AG08396 (cell line): ENCODE measurements around the gene BID.
"Not testable (repeated sequence)": the region's sequence is repeated elsewhere in the genome, so short reads cannot be mapped to it uniquely, and the experiment has no call there.

Experiments used
- DNase-seq: peaks from one replicate; pipeline ENCODE4 v3.0.0; 2012; ENCODE audit warnings: low spot score, mixed read lengths

BID gene

DNA sequence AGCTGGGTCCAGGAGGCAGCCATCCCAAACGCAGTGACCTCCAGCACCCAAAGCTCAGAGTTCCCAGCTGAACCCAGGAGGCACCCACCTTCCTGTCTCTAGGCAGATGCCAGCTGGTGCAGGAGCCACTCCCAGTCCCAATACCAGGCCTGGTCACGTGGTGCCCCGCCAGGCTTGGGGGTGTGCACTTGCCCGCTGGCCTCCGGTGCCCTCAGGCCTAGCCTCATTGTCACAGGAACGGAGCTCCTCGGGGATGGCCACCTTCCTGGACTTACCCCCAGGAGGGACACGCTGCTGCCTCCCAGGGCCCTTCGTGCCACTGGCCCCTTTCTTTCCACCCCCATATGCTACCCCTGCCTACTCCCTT lies 4.6 kb downstream of the BID start:
- DNase-seq: no peak

DNA sequence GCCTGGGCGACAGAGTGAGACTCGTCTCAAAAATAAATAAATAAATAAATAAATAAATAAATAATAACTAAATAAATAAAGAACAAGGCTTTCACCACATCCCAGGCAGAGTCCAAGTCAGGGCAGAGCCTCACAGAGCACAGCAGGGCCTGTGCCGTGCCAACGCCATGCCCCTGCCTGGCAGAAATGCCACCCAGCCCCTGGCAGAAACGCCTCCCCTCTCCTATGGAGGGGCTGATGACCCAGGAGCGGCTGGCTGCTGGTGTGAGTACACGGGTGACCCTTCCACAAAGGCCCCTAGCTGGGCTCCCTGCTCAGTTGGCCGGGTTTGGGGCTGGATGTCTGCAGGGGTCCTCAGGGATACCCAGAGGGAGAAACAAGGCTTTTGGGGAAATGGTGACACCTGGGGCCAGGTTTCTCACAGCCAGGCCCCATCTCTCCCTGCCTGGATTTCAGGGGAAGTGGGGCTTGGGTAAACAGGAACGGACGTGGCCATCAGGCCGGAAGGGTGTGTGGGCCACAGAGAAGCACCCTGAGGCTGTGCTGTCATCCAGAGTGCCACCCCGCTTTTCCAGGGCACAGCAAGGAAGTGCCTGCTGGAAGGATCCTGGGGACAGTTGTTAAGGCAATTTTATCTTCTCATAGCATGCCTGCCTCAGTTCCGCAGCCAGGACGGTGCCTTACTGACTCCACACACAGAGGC lies 5.1 kb downstream of the BID start:
- no peak for DNase-seq

DNA sequence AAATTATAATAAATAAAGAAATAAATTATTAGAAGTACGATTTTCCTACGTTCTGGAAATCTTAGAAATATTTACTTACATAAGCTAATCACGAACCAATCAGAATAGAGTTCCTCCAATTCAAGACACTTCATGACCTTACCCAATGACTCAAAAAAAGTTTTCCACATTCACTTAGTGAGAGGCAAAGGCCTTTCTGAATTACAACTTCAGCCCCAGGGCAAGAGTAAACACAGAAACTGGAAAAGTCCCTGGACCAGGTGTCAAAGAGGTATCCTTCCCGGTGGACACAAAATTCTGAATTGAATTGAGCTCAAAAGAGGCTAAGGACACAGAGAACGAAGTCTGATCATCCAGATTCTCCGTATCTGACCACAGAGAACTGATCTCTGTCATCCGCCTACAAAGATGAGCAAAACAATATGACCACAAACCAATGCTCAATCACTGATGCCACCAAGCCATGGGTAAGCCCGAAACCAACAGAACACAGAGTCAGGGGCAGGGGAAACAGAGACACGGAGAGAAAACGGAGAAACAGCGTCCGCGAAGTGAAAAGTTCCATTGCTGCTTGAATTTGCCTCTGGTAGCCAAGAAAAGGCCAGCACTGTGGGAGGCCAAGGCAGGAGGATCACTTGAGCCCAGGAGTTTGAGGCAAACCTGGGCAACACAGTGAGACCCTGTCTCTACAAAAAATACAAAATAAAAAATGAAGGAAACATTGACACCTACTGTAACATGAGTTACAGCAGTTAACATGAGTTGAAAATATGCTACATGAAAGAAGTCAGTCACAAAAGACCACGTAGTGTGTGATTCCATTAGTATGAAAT lies 6.8 kb downstream of the BID start:
- DNase-seq: no peak

DNA sequence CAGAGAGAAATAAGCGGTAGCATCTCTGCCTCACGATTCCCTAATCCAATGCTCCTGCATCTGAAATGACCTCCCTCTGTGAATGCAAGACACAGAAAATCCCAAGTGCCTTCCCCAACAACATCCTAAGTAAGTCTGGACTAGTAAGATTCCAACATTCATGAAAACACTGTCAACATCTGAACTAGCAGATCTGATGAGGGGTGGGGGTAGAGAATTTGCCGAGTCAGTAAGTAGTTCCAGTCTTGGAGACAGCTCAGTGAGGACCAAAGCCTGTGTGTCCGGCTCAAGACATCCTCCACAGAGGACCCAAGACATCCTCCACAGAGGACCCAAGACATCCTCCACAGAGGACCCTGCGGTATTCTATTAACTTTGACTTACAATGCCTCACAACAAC lies 9.4 kb downstream of the BID start:
- not testable (repeated sequence) for DNase-seq

DNA sequence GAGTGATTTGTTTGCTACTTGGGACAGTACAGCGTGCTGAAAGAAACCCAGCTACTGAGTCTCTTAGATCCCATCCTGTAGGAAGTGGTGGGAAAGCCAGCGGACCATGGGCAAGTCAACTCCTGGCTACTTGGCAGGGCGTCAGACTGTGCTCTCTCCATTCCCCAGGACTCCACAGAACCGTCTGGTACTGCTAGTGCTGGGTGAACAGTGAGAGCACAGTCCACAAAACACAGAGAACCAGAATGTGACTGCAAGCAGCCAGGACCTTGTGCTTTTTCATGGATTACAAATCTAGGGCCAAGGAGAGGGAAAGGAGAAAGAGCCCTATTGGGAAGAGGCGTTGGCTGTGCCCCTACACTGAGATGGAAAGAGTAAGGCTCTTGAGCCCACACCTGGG lies 10.2 kb downstream of the BID start:
- DNase-seq: no peak

DNA sequence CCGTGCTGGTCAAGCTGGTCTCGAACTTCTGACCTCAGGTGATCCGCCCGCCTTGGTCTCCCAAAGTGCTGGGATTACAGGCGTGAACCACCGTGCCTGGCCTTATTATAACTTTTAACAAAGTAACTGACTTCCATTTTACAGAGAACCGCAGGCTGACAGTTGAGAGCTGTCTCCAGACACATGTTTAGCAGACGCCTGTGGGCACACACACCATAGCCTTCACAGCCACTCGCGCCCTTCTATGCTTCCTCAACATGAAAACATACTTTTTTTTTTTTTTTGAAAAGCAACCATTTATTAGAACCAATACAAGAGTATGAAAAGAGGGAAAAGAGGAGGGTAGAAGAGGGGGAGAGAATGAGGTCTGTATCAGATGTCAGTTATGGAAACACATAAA lies 10.8 kb downstream of the BID start:
- not testable (repeated sequence) for DNase-seq

DNA sequence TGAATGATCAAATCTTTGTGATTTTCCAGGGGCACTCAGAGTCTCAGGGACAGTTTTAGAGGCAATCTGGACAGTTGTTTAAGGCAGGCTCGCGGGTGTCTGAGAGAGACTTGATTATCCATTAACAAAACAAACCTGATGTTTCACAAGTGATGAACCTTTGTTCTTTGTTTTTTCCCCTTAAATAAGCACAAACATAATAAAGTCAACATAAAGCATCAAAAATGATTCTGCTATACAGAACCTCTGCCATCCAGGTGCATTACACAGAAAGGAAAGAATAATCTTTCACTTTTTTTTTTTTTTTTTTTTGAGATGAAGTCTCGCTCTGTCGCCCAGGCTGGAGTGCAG lies 13.2 kb downstream of the BID start:
- DNase-seq: no peak

DNA sequence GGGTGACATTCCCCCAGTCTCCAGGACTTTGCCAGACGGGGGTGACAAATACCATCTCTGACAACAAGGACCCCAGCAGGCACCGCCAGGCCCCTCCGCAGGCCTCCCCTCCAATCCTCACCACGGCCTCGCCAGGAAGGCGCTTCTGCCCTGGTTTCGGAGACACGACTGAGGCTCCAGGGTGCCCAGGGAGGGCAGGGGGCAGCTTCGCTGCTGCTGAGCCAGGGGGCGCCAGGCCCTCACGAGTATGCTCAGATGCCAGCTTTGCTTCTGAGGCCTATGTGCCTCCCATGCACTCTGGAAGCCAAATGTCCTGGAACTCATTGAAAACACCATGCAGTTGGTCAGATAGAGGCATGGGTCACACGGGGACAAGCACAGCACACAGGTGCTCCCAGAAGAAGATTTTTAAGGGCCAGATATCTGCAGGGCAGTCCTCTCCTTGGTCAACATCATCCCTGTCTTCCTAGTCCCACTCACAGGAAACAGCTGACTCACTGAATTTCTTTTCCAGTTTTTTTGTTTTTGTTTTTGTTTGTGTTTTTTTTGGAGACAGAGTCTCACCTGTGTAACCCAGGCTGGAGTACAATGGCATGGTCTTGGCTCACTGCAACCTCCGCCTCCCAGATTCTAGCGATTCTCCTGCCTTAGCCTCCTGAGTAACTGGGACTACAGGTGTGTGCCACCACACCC lies 19.9 kb downstream of the BID start:
- DNase-seq: no peak

DNA sequence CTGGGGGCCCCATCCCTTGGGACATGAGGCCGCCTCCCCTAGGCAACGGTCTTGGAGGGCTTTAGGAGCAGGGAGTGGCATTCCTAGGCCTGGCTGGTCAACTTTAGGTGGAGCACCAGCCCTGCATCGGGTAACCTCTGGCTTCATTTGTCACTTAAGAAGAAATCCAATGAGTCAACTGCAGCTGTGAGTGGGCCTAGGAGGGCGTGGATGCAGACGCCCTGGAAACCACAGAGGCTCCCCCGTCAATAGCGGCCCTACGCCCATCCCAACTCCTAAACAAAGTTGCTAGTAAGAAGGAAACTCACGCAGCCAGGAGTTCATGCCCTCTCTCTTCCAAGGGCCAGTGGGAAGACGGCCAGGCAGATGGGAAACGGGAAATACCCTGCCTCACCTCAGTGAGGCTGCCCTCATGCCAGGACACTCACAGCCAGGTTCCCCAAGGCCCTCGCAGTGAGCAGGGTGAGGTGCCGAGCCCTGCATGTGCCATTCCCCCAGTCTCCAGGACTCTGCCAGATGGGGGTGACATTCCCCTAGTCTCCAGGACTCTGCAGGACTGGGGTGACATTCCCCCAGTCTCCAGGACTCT lies 20.8 kb downstream of the BID start:
- no peak for DNase-seq

DNA sequence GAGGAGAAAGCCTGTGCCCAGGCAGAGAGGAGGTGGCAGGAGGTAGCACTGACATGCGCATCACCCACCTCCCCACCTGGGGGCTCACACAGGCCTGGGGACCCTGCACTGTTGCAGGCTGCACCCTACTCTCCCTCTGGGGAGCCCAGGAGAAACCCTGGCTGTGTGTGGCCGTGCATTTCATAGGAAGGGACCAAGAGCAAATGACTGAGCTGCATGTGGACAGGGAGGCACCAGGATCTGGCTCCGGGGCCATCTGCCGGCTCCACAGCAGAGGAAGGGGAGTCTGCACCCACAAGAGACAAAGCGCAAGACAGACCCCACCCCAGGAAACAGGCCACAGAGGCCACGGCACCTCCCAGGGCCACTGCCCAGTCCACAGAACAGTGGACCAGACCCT lies 22.7 kb downstream of the BID start:
- DNase-seq: no peak

DNA sequence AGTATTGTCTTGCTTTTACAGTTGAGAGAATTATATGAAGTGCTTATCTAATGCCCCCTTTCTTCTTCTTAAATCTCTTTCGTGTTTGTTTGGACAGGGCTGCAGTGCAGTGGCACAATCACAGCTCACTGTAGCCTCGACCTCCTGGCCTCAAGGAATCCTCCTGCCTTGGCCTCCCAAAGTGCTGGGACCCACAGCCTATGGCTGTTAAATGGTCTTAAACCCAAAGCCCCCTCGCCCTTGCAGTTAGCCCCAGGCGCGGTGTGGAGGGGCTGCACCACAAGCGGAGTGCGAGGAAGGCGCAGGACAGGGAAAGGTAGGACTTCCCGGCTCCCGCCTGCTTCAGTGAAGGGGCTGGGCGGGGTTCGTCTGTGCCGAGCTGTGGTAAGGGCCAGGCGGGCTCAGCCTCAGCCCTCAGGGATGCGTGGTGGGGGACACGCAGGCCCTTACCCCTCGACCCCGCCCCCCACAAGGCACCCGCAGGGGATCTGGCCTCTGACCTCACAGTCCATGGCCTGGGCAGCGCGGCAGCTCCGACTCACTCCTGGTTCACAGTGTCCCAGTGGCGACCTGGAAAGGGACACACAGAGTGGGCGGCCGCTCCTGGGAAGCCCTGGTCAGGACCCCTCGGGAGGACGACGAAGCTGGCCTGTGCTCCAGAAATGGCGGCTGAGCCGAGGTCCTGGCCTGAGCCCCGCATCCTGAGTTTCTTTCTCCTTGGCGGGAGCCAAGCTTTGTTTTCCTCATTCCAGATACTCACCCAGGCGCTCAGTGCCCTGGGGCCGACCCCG lies 24.5 kb downstream of the BID start:
- DNase-seq: no peak

DNA sequence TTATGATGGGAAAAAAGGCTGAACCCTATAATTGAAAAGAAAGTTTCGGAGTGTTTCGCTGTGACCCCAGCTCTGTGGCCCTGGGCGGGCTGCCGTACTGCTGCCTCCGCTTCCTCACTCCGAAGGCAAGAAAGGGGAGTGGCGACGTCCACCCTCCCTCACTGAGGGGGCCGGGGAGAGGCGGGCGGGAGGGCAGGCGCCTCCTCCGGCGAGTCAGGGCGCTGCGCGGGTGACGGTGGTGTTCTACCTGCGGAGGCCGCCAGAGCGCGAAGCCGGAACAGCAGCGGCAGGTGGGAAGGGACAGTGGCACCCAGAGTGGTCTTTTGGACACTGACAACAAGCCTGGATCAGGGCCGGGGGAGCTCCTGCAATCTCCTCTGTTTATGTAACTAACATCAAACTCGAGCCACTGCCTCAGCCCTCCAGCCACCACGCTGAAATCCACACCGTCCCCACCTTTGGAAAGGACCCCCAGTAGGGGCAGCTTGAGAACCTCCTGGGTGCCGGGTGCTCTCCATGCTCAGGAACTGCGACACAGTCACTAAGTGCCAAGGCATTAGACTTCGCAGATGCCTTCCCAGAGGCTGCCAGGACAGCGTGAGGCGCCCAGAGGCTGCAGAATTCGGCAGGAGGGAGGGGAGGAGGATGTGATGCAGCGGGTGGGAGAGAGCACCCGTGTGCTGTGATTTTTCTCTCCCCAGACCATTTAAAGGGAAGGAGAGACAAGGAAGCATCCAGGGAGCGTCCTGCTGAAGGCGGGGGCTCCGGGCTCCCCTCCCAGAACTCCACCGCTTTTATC lies 25.5 kb downstream of the BID start:
- no peak for DNase-seq

DNA sequence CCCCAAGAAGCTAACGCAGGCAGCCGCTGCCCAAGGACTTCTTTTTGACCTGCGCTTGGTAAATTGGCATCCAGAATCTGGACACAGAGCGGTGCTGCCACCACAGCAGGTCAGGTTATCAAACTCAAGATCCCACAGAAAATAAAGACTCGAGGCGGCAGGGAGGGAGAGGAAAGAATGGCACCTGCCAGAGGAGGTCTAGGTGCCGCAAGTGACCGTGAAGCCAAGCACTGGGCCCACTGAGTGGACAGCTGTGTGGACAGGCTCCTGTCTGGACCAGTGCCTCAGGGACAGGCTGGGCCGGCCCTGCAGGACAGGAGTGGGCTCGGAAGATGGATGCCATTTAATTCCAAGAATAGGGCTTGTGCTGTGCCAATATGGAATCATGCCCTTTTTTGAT lies 27.4 kb downstream of the BID start:
- no peak for DNase-seq

DNA sequence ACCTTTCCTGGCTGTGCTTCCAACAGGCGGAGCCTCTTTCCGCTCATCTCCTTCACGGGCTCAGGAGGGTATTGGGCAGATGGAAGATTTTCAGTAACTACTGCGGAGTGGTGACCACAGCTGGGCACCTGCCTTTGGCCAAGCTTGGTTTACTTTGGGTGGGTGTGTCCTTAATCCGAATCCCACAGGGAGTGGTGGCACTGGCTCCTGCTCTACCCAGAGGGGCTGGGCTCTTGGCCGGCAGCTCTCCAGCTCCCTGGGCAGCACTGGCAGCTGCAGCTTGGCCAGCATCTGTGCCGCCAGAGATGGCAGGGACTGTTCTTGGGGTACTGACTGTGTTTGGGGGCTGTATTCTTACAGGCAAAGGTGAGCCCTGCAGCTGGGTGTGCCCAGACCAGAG lies 29.8 kb downstream of the BID start:
- no peak for DNase-seq

DNA sequence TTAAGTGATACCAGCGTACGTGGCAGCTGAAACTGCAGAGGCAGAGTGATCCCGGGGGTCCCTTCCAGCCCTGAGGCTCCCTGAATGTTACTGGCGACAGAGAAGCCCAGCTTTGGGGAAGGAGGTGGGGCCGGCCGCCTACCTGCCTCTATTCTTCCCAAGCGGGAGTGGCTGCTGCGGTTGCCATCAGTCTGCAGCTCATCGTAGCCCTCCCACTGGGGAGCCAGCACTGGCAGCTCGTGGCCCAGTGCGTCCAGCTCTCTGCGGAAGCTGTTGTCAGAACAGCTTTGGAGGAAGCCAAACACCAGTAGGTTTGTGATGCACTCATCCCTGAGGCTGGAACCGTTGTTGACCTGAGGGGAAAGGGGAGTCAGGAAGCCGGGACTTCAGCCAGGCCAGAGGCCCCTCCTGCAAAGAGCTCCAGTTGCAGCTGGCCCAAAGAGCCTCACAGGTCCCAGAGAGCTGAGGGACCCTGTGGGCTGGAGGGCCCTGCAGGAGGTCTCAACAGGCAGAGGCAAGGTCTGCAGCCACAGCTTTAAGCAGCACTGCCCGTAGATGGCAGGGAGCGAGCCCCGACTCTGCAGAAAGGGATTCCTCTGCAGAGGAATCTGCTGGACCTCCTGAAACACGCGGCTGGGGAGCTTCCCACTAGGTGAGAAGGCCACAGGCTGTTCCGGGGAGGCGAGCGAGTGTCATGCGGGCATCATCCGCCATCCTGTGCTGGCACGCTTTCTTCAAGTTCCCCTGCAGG lies 30.4 kb downstream of the BID start:
- no peak for DNase-seq

DNA sequence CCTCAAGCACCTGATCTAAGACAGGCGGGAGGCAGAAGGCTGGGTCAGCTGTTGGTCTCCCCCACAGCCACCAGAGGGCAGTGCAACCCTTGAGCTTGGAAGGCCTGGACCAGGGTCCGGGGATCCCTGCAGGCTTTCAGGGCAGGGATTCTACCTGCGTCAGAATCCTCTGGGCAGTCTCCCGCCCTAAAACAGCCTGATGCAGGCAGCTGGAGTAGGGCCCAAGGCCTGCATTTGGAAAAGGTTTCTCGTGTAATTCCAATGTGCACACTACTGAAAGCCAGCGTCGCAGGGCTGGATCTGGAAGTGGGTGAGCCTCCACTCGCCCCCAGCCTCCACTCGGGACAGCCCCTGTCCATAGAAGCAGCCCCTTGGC lies 31.8 kb downstream of the BID start:
- peak; percentile 91 for DNase-seq

DNA sequence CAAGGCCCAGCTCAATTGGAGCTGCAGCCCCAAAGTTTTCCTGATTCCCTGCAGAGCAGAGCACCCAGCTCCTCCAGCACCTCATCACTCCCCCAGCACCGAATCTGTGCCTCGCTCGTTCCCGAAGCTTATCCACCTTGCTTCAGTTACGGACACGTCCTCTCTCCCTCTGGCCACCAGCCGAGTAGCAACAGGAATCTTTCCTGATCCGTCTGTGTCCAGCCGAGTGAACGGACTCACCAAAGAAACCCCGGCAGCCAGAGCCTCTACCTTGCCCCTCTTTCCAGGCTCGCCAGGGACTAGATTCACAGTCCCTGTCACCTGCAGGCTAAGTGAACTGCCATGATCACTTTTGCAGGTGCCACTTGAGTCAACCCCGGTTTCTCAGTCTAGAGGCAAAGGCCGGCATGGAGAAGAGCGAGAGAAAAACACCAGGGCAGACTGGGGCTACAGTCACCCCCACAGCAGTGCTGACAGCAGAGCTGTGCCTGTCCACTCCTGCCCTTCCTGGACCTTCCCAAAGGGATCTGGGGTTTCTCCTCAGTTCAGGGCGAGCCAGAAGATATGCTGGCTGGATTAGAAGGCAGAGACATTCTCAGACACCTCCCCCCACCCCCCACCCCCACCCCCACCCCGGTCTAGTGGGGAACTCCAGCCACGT lies 32.3 kb downstream of the BID start:
- DNase-seq: no peak

DNA sequence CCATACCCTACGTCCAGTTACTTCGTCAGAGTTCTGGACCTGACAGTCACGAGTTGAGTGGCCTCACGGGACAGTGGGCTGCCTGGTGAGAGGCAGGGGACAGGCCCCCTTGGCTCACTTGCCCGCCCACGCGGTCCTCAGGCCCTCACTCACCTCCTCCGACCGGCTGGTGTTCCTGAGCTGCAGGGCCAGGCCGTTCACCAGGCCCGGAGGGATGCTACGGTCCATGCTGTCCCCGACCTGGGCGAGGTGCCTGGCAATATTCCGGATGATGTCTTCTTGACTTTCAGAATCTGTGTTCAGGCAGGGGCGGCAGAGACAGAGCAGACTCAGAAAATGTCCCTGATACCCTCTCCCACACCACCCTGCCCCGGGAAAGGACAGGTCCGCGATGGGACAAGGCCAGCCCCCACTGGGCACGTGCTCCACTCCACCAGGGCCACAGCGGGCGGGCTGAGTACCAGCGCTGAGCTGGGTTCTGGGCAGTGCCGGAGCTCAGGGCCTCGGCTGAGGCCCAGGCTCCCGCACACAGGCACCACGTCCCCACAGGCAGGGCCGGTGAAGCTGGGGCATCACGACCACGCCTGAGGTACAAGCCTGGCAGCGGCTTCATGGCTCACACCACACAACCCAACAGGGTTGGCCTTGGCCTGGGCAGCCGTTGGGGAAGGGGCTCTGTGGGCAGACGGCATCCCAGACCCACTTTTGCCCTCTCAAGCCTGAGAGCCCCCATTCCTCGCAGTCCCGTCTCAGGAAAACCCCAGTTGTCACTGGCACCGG lies 34.9 kb downstream of the BID start:
- DNase-seq: no peak
